Mesenchymal stem cell (in vitro differentiated cells and primary cell): ENCODE data around the gene MAP6.
A peak's percentile ranks its signal among the peaks of the same experiment; 100 is the strongest.

Experiments
- DNase-seq: peaks from one replicate; pipeline ENCODE4 v3.0.0-alpha.2; 2013
- H2AFZ ChIP-seq: one replicate; pipeline ENCODE4 v1.6.1; 2013; ENCODE audit warnings: low read depth, mild to moderate bottlenecking, control low read depth, inconsistent platforms, low read length, moderate library complexity
- H2AK5ac ChIP-seq: 2 replicates; pipeline ENCODE4 v1.6.1; 2013; ENCODE audit warnings: low read length, moderate library complexity, mild to moderate bottlenecking, inconsistent platforms; ENCODE audit not compliant: severe bottlenecking
- H2BK120ac ChIP-seq: one replicate; pipeline ENCODE4 v1.6.1; 2013; ENCODE audit warnings: low read depth, mild to moderate bottlenecking, inconsistent platforms, low read length, moderate library complexity
- H2BK12ac ChIP-seq, 2 experiments: one replicate each; pipeline ENCODE4 v1.6.1; 2013; ENCODE audit warnings: inconsistent platforms in 2 of 2, low read length in 2 of 2, mild to moderate bottlenecking in 2 of 2, moderate library complexity in 2 of 2, control low read depth in 1 of 2
- H2BK15ac ChIP-seq: one replicate; pipeline ENCODE4 v1.6.1; 2013; ENCODE audit warnings: mild to moderate bottlenecking, low read depth, inconsistent platforms; ENCODE audit not compliant: poor library complexity, severe bottlenecking
- H2BK5ac ChIP-seq: 2 replicates; pipeline ENCODE4 v1.6.1; 2013; ENCODE audit warnings: low read depth, mild to moderate bottlenecking, low read length, control low read depth, inconsistent platforms; ENCODE audit not compliant: poor library complexity, severe bottlenecking
- H3K14ac ChIP-seq, 2 experiments: one replicate each; pipeline ENCODE4 v1.6.1; 2013; ENCODE audit warnings: inconsistent platforms in 2 of 2, low read length in 2 of 2, control low read depth in 1 of 2, mild to moderate bottlenecking in 1 of 2, moderate library complexity in 1 of 2
- H3K18ac ChIP-seq, 2 experiments: one replicate each; pipeline ENCODE4 v1.6.1; 2013; ENCODE audit warnings: inconsistent platforms in 2 of 2, low read length in 2 of 2, control low read depth in 1 of 2, low read depth in 1 of 2, mild to moderate bottlenecking in 1 of 2
- H3K23ac ChIP-seq, 2 experiments: one replicate each; pipeline ENCODE4 v1.6.1; 2013; ENCODE audit warnings: inconsistent platforms in 2 of 2, low read length in 2 of 2, mild to moderate bottlenecking in 2 of 2, moderate library complexity in 2 of 2, control low read depth in 1 of 2
- H3K27ac ChIP-seq: 2 replicates; pipeline ENCODE4 v1.5.1; 2013; ENCODE audit warnings: mild to moderate bottlenecking, moderate library complexity, low read length, control low read depth, inconsistent platforms; ENCODE audit not compliant: poor library complexity, severe bottlenecking
- H3K27me3 ChIP-seq, 2 experiments: 2 replicates each; pipeline versions ENCODE4 v1.6.1 to v1.7.0; 2013; ENCODE audit warnings: low read length in 2 of 2, mild to moderate bottlenecking in 2 of 2, moderate library complexity in 2 of 2, control low read depth in 1 of 2, inconsistent platforms in 1 of 2; ENCODE audit not compliant: control insufficient read depth in 1 of 2, insufficient read depth in 1 of 2
- H3K36me3 ChIP-seq, 2 experiments: 2 replicates each; pipeline versions ENCODE4 v1.6.1 to v1.7.0; 2013; ENCODE audit warnings: low read length in 2 of 2, control low read depth in 1 of 2, inconsistent platforms in 1 of 2, low read depth in 1 of 2, mild to moderate bottlenecking in 1 of 2; ENCODE audit not compliant: insufficient read depth in 2 of 2, control insufficient read depth in 1 of 2
- H3K4ac ChIP-seq, 2 experiments: one replicate each; pipeline ENCODE4 v1.6.1; 2013; ENCODE audit warnings: inconsistent platforms in 2 of 2, low read length in 2 of 2, mild to moderate bottlenecking in 2 of 2, moderate library complexity in 2 of 2, control low read depth in 1 of 2, low read depth in 1 of 2
- H3K4me1 ChIP-seq: 2 replicates; pipeline ENCODE4 v1.6.1; 2013; ENCODE audit warnings: low read depth, low read length, control low read depth; ENCODE audit not compliant: control insufficient read depth, insufficient read depth
- H3K4me2 ChIP-seq: 2 replicates; pipeline ENCODE4 v1.6.1; 2013; ENCODE audit warnings: low read length, mild to moderate bottlenecking, inconsistent platforms; ENCODE audit not compliant: poor library complexity, severe bottlenecking
- H3K4me3 ChIP-seq, 2 experiments: 2 replicates each; pipeline versions ENCODE4 v1.5.1 to v1.7.0; 2013; ENCODE audit warnings: low read length in 2 of 2, mild to moderate bottlenecking in 2 of 2, control low read depth in 1 of 2, low read depth in 1 of 2; ENCODE audit not compliant: insufficient read depth in 1 of 2
- H3K79me1 ChIP-seq: replicated peaks from 2 replicates; pipeline ENCODE4 v1.6.1; 2013; ENCODE audit warnings: mild to moderate bottlenecking, control low read depth, low read length, inconsistent platforms; ENCODE audit not compliant: poor library complexity, severe bottlenecking
- H3K9ac ChIP-seq: 2 replicates; pipeline ENCODE4 v1.7.0; 2013; ENCODE audit warnings: mild to moderate bottlenecking, low read length, moderate library complexity
- H3K9me3 ChIP-seq: 2 replicates; pipeline ENCODE4 v1.7.0; 2013; ENCODE audit warnings: mild to moderate bottlenecking, low read length; ENCODE audit not compliant: control insufficient read depth
- H4K8ac ChIP-seq: one replicate; pipeline ENCODE4 v1.6.1; 2013; ENCODE audit warnings: inconsistent platforms, mild to moderate bottlenecking, low read length, moderate library complexity
- H4K91ac ChIP-seq: one replicate; pipeline ENCODE4 v1.6.1; 2013; ENCODE audit warnings: mild to moderate bottlenecking, low read length, inconsistent platforms
- WGBS: methylation state at CpG from one replicate; pipeline ENCODE4 v1.1.7; 2013; ENCODE audit warnings: mixed read lengths; 5-methylcytosine and 5-hydroxymethylcytosine counted together

Gene MAP6

DNA sequence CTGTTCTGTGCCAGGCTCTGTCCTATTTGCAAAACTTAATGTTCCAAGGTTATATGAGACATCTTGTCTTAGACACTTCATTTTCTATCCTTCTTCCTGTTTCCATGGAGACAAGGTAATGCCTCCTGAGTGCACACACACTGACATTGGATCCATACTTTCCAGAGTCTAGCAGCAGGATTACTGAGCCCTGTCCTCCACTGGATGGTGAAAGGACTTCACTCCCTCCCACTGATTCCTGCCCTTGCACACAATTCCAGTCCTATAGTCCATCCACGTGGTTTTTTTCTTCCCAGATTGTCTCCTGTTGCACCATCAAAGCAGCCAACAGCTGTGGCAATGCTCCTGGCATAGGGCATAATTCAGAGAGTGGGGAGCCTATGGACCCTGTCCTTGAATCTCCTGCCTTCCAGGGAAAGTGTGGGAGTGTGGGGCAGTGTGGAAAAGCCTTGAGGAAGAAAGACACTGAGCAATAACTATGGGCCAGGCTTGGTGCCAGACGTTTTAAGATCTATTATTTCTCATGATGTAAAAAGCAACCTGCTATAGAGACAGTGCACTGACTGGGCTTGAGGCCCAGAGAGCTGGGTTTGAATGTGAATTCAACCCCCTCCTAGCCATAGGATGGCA is 75.4 kb downstream of the MAP6 start:
- H2AK5ac ChIP-seq = no peak overlapping the region
- H3K27ac ChIP-seq = no peak overlapping the region
- no peak overlapping the region for H3K23ac ChIP-seq
- H3K9me3 ChIP-seq = no peaks in the 10 kb centered on the region
- peaks cover 0 to 2% of the 10 kb centered on the region in 2 experiments for H3K36me3 ChIP-seq
- DNase-seq = no peak
- no peak overlapping the region for H4K8ac ChIP-seq
- 83% methylated on average over 2 of the region's 2 CpGs for WGBS
- H2BK5ac ChIP-seq = no peak overlapping the region
- H3K4me2 ChIP-seq = no peak overlapping the region
- no peak overlapping the region for H3K4me3 ChIP-seq
- no peak overlapping the region for H4K91ac ChIP-seq
- no peak overlapping the region for H3K14ac ChIP-seq
- H3K27me3 ChIP-seq = peaks cover 0 to 50% of the 10 kb centered on the region in 2 experiments
- H3K4me1 ChIP-seq = no peaks in the 10 kb centered on the region
- H3K18ac ChIP-seq = no peak overlapping the region
- no peak overlapping the region for H2AFZ ChIP-seq
- no peak overlapping the region for H2BK120ac ChIP-seq
- no peak overlapping the region for H2BK15ac ChIP-seq
- H3K9ac ChIP-seq = no peak overlapping the region
- H3K79me1 ChIP-seq = no peaks in the 10 kb centered on the region
- H3K4ac ChIP-seq = no peak overlapping the region
- H2BK12ac ChIP-seq = no peak overlapping the region

DNA sequence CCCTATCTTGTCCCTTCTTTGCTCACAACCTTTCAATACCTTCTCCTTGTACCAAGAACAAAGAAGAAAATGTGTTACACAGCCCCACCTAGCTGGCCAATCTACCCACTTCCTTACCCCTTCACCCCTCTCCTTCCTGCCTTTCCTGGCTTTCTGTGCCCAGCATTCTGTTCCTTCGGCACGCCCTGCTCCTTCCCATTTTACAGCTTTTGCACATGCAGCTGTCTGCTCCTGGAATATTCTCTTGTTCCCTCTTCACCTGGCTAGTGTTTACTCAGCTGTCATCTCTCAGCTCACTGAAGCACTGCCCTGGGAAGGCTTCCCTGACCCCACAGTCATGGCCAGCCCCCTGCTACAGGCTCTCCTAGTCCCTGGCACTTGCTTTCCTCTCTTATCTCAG is 76.1 kb downstream of the MAP6 start:
- no peak overlapping the region for H3K27ac ChIP-seq
- H3K9ac ChIP-seq = no peak overlapping the region
- no peak overlapping the region for H3K4ac ChIP-seq
- no peak overlapping the region for H3K4me3 ChIP-seq
- no peak overlapping the region for H2BK12ac ChIP-seq
- H3K18ac ChIP-seq = no peak overlapping the region
- peaks cover 0 to 2% of the 10 kb centered on the region in 2 experiments for H3K36me3 ChIP-seq
- H2AFZ ChIP-seq = no peak overlapping the region
- H3K79me1 ChIP-seq = no peaks in the 10 kb centered on the region
- H3K4me1 ChIP-seq = no peaks in the 10 kb centered on the region
- no peak overlapping the region for H4K8ac ChIP-seq
- no peak overlapping the region for H4K91ac ChIP-seq
- peaks cover 0 to 47% of the 10 kb centered on the region in 2 experiments for H3K27me3 ChIP-seq
- no peak overlapping the region for H2BK120ac ChIP-seq
- WGBS = 77% methylated on average over 2 of the region's 2 CpGs
- H2AK5ac ChIP-seq = no peak overlapping the region
- no peak overlapping the region for H3K4me2 ChIP-seq
- no peak for DNase-seq
- no peak overlapping the region for H2BK5ac ChIP-seq
- H3K14ac ChIP-seq = no peak overlapping the region
- H3K23ac ChIP-seq = no peak overlapping the region
- H3K9me3 ChIP-seq = no peaks in the 10 kb centered on the region
- H2BK15ac ChIP-seq = no peak overlapping the region

DNA sequence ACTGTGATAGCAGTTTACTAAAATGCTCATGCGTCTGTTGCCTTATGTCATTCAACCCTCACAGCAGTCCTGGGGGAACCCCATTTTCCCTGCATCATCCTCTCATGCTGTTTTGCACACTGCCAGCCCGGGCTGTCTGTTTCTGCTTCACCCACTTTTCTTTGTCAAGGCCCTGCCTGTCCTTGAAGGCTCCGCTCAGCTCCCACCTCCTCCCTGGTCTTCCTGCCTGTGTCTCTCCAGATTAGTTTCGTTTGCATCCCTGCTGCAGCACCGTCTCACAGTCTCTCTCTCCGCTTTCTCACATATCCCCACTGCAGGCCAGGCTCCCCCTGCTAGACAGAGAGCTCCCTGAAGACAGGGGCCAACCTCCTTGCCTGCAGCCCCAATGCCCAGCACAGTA is 76.9 kb downstream of the MAP6 start:
- Histone ChIP-seq H2AK5ac (no peak overlapping the region), H3K23ac (no peak overlapping the region), H3K27me3 (peaks cover 0 to 47% of the 10 kb centered on the region in 2 experiments), H2BK12ac (no peak overlapping the region), H3K9ac (no peak overlapping the region), H2BK120ac (no peak overlapping the region), H4K8ac (no peak overlapping the region), H2BK15ac (no peak overlapping the region), H3K9me3 (no peaks in the 10 kb centered on the region), H3K79me1 (no peaks in the 10 kb centered on the region), H3K4me3 (no peak overlapping the region), H3K4me1 (no peaks in the 10 kb centered on the region), H2BK5ac (no peak overlapping the region), H3K18ac (no peak overlapping the region), H3K14ac (no peak overlapping the region), H3K27ac (no peak overlapping the region), H4K91ac (no peak overlapping the region), H2AFZ (no peak overlapping the region), H3K4ac (no peak overlapping the region), H3K36me3 (peaks cover 0 to 2% of the 10 kb centered on the region in 2 experiments), H3K4me2 (no peak overlapping the region)
- no peak for DNase-seq
- WGBS = 65% methylated on average over 5 of the region's 6 CpGs

DNA sequence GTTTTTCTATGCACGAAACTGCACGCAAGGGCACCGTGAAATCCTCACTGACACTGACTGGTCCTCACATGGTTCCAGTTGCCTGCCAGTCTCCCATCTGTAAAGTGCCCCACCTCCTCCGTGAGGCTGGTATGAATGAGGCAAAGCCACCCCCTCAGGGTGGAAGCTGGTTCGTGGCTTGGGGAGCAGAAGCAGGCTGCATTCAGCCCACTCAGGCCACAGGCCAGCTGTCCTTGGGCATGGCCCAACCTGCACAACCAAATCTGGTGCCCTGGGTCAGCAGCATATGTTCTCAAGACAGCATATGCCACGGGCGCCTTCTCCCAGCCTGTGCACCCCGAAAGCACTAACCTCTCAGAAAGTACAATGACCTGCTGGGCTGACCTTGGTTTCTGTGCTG is 77.5 kb downstream of the MAP6 start:
- WGBS = 90% methylated on average over 8 of the region's 8 CpGs
- Histone ChIP-seq H2BK120ac (no peak overlapping the region), H3K9me3 (no peaks in the 10 kb centered on the region), H3K36me3 (peaks cover 0 to 2% of the 10 kb centered on the region in 2 experiments), H2AFZ (no peak overlapping the region), H3K4me1 (no peaks in the 10 kb centered on the region), H3K27me3 (peaks cover 0 to 42% of the 10 kb centered on the region in 2 experiments), H2BK15ac (no peak overlapping the region), H2AK5ac (no peak overlapping the region), H3K18ac (no peak overlapping the region), H3K4me3 (no peak overlapping the region), H3K9ac (no peak overlapping the region), H3K14ac (no peak overlapping the region), H4K8ac (no peak overlapping the region), H3K4ac (no peak overlapping the region), H3K4me2 (no peak overlapping the region), H3K27ac (no peak overlapping the region), H4K91ac (peak overlapping the region; percentile 45), H3K23ac (no peak overlapping the region), H2BK12ac (no peak overlapping the region), H3K79me1 (no peaks in the 10 kb centered on the region), H2BK5ac (no peak overlapping the region)
- DNase-seq = no peak
